HepG2 (cell line): ENCODE data around the gene POU2AF3. TPM values are rescaled to one million over a fixed set of nuclear protein-coding genes. Genes with fewer than 3 reads are reported as not detected.

Experiments used
- AGO2 ChIP-seq: fragments of 200-400 bp; formaldehyde crosslinking; optimal IDR thresholded peaks from 2 replicates; pipeline ENCODE3; 2017; ENCODE audit warnings: mild to moderate bottlenecking, low read depth, low read length, moderate library complexity
- ATF2 ChIP-seq: sonication (generic); formaldehyde crosslinking; IDR thresholded peaks from 2 replicates; pipeline ENCODE4 v1.4.0; 2020; ENCODE audit warnings: missing genetic modification reagents
- RBFOX2 ChIP-seq: fragments of 200-400 bp; formaldehyde crosslinking; IDR thresholded peaks from 2 replicates; pipeline ENCODE4 v1.6.1; 2017; ENCODE audit warnings: low read depth, mild to moderate bottlenecking, low read length
- ZBTB49 ChIP-seq: sonication (generic); formaldehyde crosslinking; IDR thresholded peaks from 2 replicates; pipeline ENCODE4 v1.4.0; 2020; ENCODE audit warnings: missing genetic modification reagents, borderline replicate concordance
- polyA plus RNA-seq, 8 experiments: library from polyadenylated mRNA; depleted of rRNA in 3 of 8; stranded (reverse) in 7 of 8; unstranded in 1 of 8; fragments of >200 nt; fragmentation: Illumina TruSeq in 4 of 8; extraction: Trizol in 4 of 8; gene quantifications; 2 replicates each; pipeline versions ENCODE4 v1.2.1 to v1.2.3, GENCODE V29; 2011 to 2016; ENCODE audit warnings: low read depth in 4 of 8, missing spikeins in 1 of 8, mixed read lengths in 1 of 8; ENCODE audit not compliant: insufficient read depth in 1 of 8
- total RNA-seq, 5 experiments: library from RNA; depleted of rRNA; stranded (reverse); fragments of >200 nt; fragmentation: Illumina TruSeq; extraction: Trizol; gene quantifications; 2 replicates each; pipeline ENCODE4 v1.2.3, GENCODE V29; 2016; ENCODE audit warnings: low read depth in 1 of 5
- TF ChIP-seq, protein P1 (sequence below): sonication (generic); formaldehyde crosslinking; IDR thresholded peaks from 2 replicates; pipeline ENCODE4 v1.5.0; 2020; ENCODE audit warnings: mild to moderate bottlenecking, missing genetic modification reagents, borderline replicate concordance
- TF ChIP-seq, protein P2 (sequence below), 2 experiments: sonication (generic) in 1 of 2; formaldehyde crosslinking in 1 of 2; IDR thresholded peaks; 2 replicates each; pipeline versions ENCODE4 v1.4.0 to v1.6.1; 2016 to 2020; ENCODE audit warnings: borderline replicate concordance in 1 of 2, low read depth in 1 of 2, mild to moderate bottlenecking in 1 of 2, missing genetic modification reagents in 1 of 2
- TF ChIP-seq, protein P3 (sequence below): sonication (generic); formaldehyde crosslinking; IDR thresholded peaks from 2 replicates; pipeline ENCODE4 v1.9.0; 2022; ENCODE audit warnings: low read depth, missing genetic modification reagents

The POU2AF3 gene
- total and polyA plus RNA-seq, 2 of the 13 experiments (the other 11 are each of a cell fraction or from before 2014, with no cell fraction given), result 7.8 to 71.2 TPM

- TF ChIP-seq, protein P1, sequence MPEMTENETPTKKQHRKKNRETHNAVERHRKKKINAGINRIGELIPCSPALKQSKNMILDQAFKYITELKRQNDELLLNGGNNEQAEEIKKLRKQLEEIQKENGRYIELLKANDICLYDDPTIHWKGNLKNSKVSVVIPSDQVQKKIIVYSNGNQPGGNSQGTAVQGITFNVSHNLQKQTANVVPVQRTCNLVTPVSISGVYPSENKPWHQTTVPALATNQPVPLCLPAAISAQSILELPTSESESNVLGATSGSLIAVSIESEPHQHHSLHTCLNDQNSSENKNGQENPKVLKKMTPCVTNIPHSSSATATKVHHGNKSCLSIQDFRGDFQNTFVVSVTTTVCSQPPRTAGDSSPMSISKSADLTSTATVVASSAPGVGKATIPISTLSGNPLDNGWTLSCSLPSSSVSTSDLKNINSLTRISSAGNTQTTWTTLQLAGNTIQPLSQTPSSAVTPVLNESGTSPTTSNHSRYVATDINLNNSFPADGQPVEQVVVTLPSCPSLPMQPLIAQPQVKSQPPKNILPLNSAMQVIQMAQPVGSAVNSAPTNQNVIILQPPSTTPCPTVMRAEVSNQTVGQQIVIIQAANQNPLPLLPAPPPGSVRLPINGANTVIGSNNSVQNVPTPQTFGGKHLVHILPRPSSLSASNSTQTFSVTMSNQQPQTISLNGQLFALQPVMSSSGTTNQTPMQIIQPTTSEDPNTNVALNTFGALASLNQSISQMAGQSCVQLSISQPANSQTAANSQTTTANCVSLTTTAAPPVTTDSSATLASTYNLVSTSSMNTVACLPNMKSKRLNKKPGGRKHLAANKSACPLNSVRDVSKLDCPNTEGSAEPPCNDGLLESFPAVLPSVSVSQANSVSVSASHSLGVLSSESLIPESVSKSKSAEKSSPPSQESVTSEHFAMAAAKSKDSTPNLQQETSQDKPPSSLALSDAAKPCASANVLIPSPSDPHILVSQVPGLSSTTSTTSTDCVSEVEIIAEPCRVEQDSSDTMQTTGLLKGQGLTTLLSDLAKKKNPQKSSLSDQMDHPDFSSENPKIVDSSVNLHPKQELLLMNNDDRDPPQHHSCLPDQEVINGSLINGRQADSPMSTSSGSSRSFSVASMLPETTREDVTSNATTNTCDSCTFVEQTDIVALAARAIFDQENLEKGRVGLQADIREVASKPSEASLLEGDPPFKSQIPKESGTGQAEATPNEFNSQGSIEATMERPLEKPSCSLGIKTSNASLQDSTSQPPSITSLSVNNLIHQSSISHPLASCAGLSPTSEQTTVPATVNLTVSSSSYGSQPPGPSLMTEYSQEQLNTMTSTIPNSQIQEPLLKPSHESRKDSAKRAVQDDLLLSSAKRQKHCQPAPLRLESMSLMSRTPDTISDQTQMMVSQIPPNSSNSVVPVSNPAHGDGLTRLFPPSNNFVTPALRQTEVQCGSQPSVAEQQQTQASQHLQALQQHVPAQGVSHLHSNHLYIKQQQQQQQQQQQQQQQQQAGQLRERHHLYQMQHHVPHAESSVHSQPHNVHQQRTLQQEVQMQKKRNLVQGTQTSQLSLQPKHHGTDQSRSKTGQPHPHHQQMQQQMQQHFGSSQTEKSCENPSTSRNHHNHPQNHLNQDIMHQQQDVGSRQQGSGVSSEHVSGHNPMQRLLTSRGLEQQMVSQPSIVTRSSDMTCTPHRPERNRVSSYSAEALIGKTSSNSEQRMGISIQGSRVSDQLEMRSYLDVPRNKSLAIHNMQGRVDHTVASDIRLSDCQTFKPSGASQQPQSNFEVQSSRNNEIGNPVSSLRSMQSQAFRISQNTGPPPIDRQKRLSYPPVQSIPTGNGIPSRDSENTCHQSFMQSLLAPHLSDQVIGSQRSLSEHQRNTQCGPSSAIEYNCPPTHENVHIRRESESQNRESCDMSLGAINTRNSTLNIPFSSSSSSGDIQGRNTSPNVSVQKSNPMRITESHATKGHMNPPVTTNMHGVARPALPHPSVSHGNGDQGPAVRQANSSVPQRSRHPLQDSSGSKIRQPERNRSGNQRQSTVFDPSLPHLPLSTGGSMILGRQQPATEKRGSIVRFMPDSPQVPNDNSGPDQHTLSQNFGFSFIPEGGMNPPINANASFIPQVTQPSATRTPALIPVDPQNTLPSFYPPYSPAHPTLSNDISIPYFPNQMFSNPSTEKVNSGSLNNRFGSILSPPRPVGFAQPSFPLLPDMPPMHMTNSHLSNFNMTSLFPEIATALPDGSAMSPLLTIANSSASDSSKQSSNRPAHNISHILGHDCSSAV (CRISPR knock-in tag), result no peak
- TF ChIP-seq RBFOX2 (peak; percentile 78), ATF2 (CRISPR knock-in tag) (0 out of 2 replicates have a peak, but pooled peaks have one; percentile 13), AGO2 (peak; percentile 87), ZBTB49 (CRISPR knock-in tag) (no peak)
- TF ChIP-seq, protein P2, sequence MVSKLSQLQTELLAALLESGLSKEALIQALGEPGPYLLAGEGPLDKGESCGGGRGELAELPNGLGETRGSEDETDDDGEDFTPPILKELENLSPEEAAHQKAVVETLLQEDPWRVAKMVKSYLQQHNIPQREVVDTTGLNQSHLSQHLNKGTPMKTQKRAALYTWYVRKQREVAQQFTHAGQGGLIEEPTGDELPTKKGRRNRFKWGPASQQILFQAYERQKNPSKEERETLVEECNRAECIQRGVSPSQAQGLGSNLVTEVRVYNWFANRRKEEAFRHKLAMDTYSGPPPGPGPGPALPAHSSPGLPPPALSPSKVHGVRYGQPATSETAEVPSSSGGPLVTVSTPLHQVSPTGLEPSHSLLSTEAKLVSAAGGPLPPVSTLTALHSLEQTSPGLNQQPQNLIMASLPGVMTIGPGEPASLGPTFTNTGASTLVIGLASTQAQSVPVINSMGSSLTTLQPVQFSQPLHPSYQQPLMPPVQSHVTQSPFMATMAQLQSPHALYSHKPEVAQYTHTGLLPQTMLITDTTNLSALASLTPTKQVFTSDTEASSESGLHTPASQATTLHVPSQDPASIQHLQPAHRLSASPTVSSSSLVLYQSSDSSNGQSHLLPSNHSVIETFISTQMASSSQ (IDR thresholded peaks at IDR 0.05; ENCODE audit: low read depth), result no peak
- TF ChIP-seq, protein P2 (CRISPR knock-in tag; IDR thresholded peaks at IDR 0.05; ENCODE audit: borderline replicate concordance), result peak; percentile 24; the same call in 1 of the 2 replicates
- TF ChIP-seq, protein P3, sequence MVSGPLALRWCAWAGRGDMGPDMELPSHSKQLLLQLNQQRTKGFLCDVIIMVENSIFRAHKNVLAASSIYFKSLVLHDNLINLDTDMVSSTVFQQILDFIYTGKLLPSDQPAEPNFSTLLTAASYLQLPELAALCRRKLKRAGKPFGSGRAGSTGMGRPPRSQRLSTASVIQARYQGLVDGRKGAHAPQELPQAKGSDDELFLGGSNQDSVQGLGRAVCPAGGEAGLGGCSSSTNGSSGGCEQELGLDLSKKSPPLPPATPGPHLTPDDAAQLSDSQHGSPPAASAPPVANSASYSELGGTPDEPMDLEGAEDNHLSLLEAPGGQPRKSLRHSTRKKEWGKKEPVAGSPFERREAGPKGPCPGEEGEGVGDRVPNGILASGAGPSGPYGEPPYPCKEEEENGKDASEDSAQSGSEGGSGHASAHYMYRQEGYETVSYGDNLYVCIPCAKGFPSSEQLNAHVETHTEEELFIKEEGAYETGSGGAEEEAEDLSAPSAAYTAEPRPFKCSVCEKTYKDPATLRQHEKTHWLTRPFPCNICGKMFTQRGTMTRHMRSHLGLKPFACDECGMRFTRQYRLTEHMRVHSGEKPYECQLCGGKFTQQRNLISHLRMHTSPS, result peak; percentile 65
Measured at GRCh38 chr11:111285189-111286091, 12.9 kb upstream of the POU2AF3 start (continued).
